GM21423 (cell line): ENCODE measurements around the gene SH3BP5.
A peak's percentile ranks its signal among the peaks of the same experiment; 100 is the strongest.

Experiments
- ATAC-seq: cut with Tn5 transposase; IDR thresholded peaks from one replicate; pipeline ENCODE4 v1.9.1; 2021; ENCODE audit warnings: mild to moderate bottlenecking, moderate library complexity; ENCODE audit not compliant: unreplicated experiment

SH3BP5 gene

GRCh38 chr3:15207836-15208504 lies 124.4 kb downstream of the SH3BP5 start:
- ATAC-seq, result no peak

- ATAC-seq, result peak; percentile 17
Measured at GRCh38 chr3:15206662-15207576, 125.5 kb downstream of the SH3BP5 start.

- ATAC-seq, result peak; percentile 90
Measured at GRCh38 chr3:15205934-15206661, 126.3 kb downstream of the SH3BP5 start, which contains the start of gene CAPN7. TSS of gene CAPN7 (plus strand) at chr3:15206246. CDS start at chr3:15206496, 250 bp downstream.

- ATAC-seq, result no peak
Measured at GRCh38 chr3:15205482-15205933, 126.9 kb downstream of the SH3BP5 start.
